Measurements from ENCODE around the gene CEACAM5. TPM values are rescaled to one million over a fixed set of nuclear protein-coding genes. Genes with fewer than 3 reads are reported as not detected.
A peak's percentile ranks its signal among the peaks of the same experiment; 100 is the strongest.
"Not testable (repeated sequence)": the region's sequence is repeated elsewhere in the genome, so short reads cannot be mapped to it uniquely, and the experiment has no call there.

CEACAM5 gene
- total and polyA plus RNA-seq, 7 donors, result 0.04 to 0.69 (median 0.69) TPM; not detected in 4

GRCh38 chr19:41753936-41754529 is 45.6 kb downstream of the CEACAM5 start:
- DNase-seq (no peak), ATAC-seq (no peak)
- 4 to 12% (median 5%) methylated on average over 4 of the region's 4 CpGs for WGBS, 3 donors
- Histone ChIP-seq H3K4me1 (no peaks in the 10 kb centered on the region), H3K36me3 (ENCODE audit: insufficient read depth in 1 of 2, low read depth in 1 of 2) (no peaks in the 10 kb centered on the region), H3K4me3 (no peak overlapping the region), H3K27me3 (ENCODE audit: insufficient read depth in 3 of 3, low read length in 2 of 3) (peaks cover 0 to 9% (median 3%) of the 10 kb centered on the region in 3 donors), H3K27ac (no peak overlapping the region), H3K9me3 (no peaks in the 10 kb centered on the region)
- intact Hi-C loops (cut with DNase I), result no loop called here
- TF ChIP-seq CTCF (IDR thresholded peaks at IDR 0.05), result peak; percentile 51

- intact Hi-C loops (cut with DNase I), result no loop called here
Measured at GRCh38 chr19:41755328-41755913, 47.0 kb downstream of the CEACAM5 start, which contains the start of gene CEACAM6. Gene CEACAM6 (plus strand): TSS chr19:41755530. CDS start chr19:41755639, 109 bp downstream.

GRCh38 chr19:41758846-41759245 is 50.4 kb downstream of the CEACAM5 start:
- H3K27me3 ChIP-seq (ENCODE audit: insufficient read depth in 3 of 3, low read length in 2 of 3), result peaks cover 0 to 8% (median 6%) of the 10 kb centered on the region in 3 donors
- no peak overlapping the region for H3K27ac ChIP-seq
- no peak for TF ChIP-seq CTCF (IDR thresholded peaks at IDR 0.05)
- no peaks in the 10 kb centered on the region for H3K9me3 ChIP-seq
- H3K4me3 ChIP-seq, result no peak overlapping the region
- no peaks in the 10 kb centered on the region for H3K4me1 ChIP-seq
- DNase-seq, result no peak
- intact Hi-C loops (cut with DNase I), result no loop called here
- ATAC-seq, result no peak
- H3K36me3 ChIP-seq (ENCODE audit: insufficient read depth in 1 of 2, low read depth in 1 of 2), result no peaks in the 10 kb centered on the region
- 70 to 80% (median 71%) methylated on average over 9 of the region's 9 CpGs for WGBS, 3 donors

More at GRCh38 chr19:41755328-41755913, 47.0 kb downstream of the CEACAM5 start, which contains the start of gene CEACAM6:
- 36 to 38% (median 36%) methylated on average over 3 of the region's 3 CpGs for WGBS, 3 donors
- no peaks in the 10 kb centered on the region for H3K4me1 ChIP-seq
- no peaks in the 10 kb centered on the region for H3K9me3 ChIP-seq
- no peak within 1 kb of the TSS for H3K27ac ChIP-seq
- ATAC-seq (no peak), DNase-seq (no peak)
- no peak for TF ChIP-seq CTCF (IDR thresholded peaks at IDR 0.05)
- H3K36me3 ChIP-seq (ENCODE audit: insufficient read depth in 1 of 2, low read depth in 1 of 2), result no peaks in the 10 kb centered on the region
- H3K4me3 ChIP-seq, result no peak within 1 kb of the TSS
- peaks cover 0 to 15% (median 3%) of the 10 kb centered on the region in 3 donors for H3K27me3 ChIP-seq (ENCODE audit: insufficient read depth in 3 of 3, low read length in 2 of 3)

GRCh38 chr19:41767115-41767514 is 58.7 kb downstream of the CEACAM5 start:
- Histone ChIP-seq H3K9me3 (no peaks in the 10 kb centered on the region), H3K36me3 (ENCODE audit: insufficient read depth in 1 of 2, low read depth in 1 of 2) (no peaks in the 10 kb centered on the region), H3K4me3 (no peak overlapping the region), H3K27ac (no peak overlapping the region), H3K27me3 (ENCODE audit: insufficient read depth in 3 of 3, low read length in 2 of 3) (peaks cover 0 to 7% (median 4%) of the 10 kb centered on the region in 3 donors), H3K4me1 (no peaks in the 10 kb centered on the region)
- ATAC-seq (no peak), DNase-seq (no peak)
- intact Hi-C loops (cut with DNase I), result no loop called here
- 85 to 91% (median 87%) methylated on average over 2 of the region's 2 CpGs for WGBS, 3 donors
- TF ChIP-seq CTCF (IDR thresholded peaks at IDR 0.05), result no peak

- H3K9me3 ChIP-seq; H3K36me3 ChIP-seq (ENCODE audit: insufficient read depth in 1 of 2, low read depth in 1 of 2); intact Hi-C loops (cut with DNase I); DNase-seq; H3K27me3 ChIP-seq (ENCODE audit: insufficient read depth in 3 of 3, low read length in 2 of 3); H3K4me3 ChIP-seq; H3K27ac ChIP-seq; H3K4me1 ChIP-seq; ATAC-seq: not testable (repeated sequence)
- 55 to 64% (median 63%) methylated on average over 3 to 5 of the region's 5 CpGs for WGBS, 3 donors
Measured at GRCh38 chr19:41768105-41768504, 59.7 kb downstream of the CEACAM5 start.
